Measurements from ENCODE around the gene TLCD2.

Gene TLCD2

GRCh38 chr17:1709971-1710806 is at the start of gene TLCD2:
TLCD2 (minus strand) TSS chr17:1710377; CDS start chr17:1710242, 135 bp downstream.
- Mint-ChIP-seq H3K4me3 (peak within 1 kb of the TSS; percentile 62 to 74), H3K27ac (no peak within 1 kb of the TSS), H3K27me3 (peaks cover 80 to 92% of the 10 kb centered on the region in 2 donors), H3K4me1 (peaks cover 13 to 32% of the 10 kb centered on the region in 2 donors), H3K9me3 (no peaks in the 10 kb centered on the region), H3K36me3 (peaks cover 31 to 46% of the 10 kb centered on the region in 2 donors)
- DNase-seq (no peak), ATAC-seq (replicated peaks) (peak; percentile 39 to 43)

- H3K27ac Mint-ChIP-seq: no peak overlapping the region
- ATAC-seq (replicated peaks) (no peak), DNase-seq (no peak)
- peaks cover 0 to 5% of the 10 kb centered on the region in 2 donors for H3K27me3 Mint-ChIP-seq
- no peaks in the 10 kb centered on the region for H3K9me3 Mint-ChIP-seq
- no peaks in the 10 kb centered on the region for H3K36me3 Mint-ChIP-seq
- H3K4me3 Mint-ChIP-seq: no peak overlapping the region
- peaks cover 22 to 24% of the 10 kb centered on the region in 2 donors for H3K4me1 Mint-ChIP-seq
Measured at GRCh38 chr17:1759529-1759928, 49.4 kb upstream of the TLCD2 start.

- H3K27ac Mint-ChIP-seq: no peak overlapping the region
- ATAC-seq (replicated peaks) (peak in 1 of 2 donors; percentile 28), DNase-seq (no peak)
- peaks cover 0 to 5% of the 10 kb centered on the region in 2 donors for H3K27me3 Mint-ChIP-seq
- H3K4me3 Mint-ChIP-seq: no peak overlapping the region
- no peaks in the 10 kb centered on the region for H3K9me3 Mint-ChIP-seq
- no peaks in the 10 kb centered on the region for H3K36me3 Mint-ChIP-seq
- H3K4me1 Mint-ChIP-seq: peaks cover 15 to 17% of the 10 kb centered on the region in 2 donors
Measured at GRCh38 chr17:1758807-1759206, 48.6 kb upstream of the TLCD2 start.

- ATAC-seq (replicated peaks): no peak
- Mint-ChIP-seq H3K4me3 (no peak overlapping the region), H3K9me3 (no peaks in the 10 kb centered on the region), H3K4me1 (peaks cover 12 to 15% of the 10 kb centered on the region in 2 donors), H3K27me3 (peaks cover 0 to 5% of the 10 kb centered on the region in 2 donors), H3K27ac (no peak overlapping the region), H3K36me3 (no peaks in the 10 kb centered on the region)
- no peak for DNase-seq
Measured at GRCh38 chr17:1755827-1756262, 45.7 kb upstream of the TLCD2 start.

- no peak overlapping the region for H3K27ac Mint-ChIP-seq
- H3K9me3 Mint-ChIP-seq: no peaks in the 10 kb centered on the region
- no peak overlapping the region for H3K4me3 Mint-ChIP-seq
- no peaks in the 10 kb centered on the region for H3K36me3 Mint-ChIP-seq
- no peak for DNase-seq
- ATAC-seq (replicated peaks): no peak
- H3K4me1 Mint-ChIP-seq: peaks cover 12 to 16% of the 10 kb centered on the region in 2 donors
- peaks cover 0 to 5% of the 10 kb centered on the region in 2 donors for H3K27me3 Mint-ChIP-seq
Measured at GRCh38 chr17:1755252-1755826, 45.2 kb upstream of the TLCD2 start.

GRCh38 chr17:1754430-1755112 is 44.4 kb upstream of the TLCD2 start:
- H3K27ac Mint-ChIP-seq: no peak overlapping the region
- H3K27me3 Mint-ChIP-seq: peaks cover 0 to 5% of the 10 kb centered on the region in 2 donors
- no peak overlapping the region for H3K4me3 Mint-ChIP-seq
- no peaks in the 10 kb centered on the region for H3K9me3 Mint-ChIP-seq
- peaks cover 12 to 16% of the 10 kb centered on the region in 2 donors for H3K4me1 Mint-ChIP-seq
- ATAC-seq (replicated peaks): no peak
- H3K36me3 Mint-ChIP-seq: no peaks in the 10 kb centered on the region
- DNase-seq: no peak

- no peak overlapping the region for H3K27ac Mint-ChIP-seq
- no peak for DNase-seq
Measured at GRCh38 chr17:1753767-1754429, 43.7 kb upstream of the TLCD2 start.

GRCh38 chr17:1752425-1753262 is 42.5 kb upstream of the TLCD2 start:
- peak; percentile 76 to 77 for ATAC-seq (replicated peaks)
- no peaks in the 10 kb centered on the region for H3K9me3 Mint-ChIP-seq
- peak overlapping the region; percentile 22 to 41 for H3K4me3 Mint-ChIP-seq
- no peaks in the 10 kb centered on the region for H3K36me3 Mint-ChIP-seq
- H3K4me1 Mint-ChIP-seq: peaks cover 11 to 12% of the 10 kb centered on the region in 2 donors
- DNase-seq: no peak
- no peaks in the 10 kb centered on the region for H3K27me3 Mint-ChIP-seq
- peak overlapping the region; percentile 65 for H3K27ac Mint-ChIP-seq

More at GRCh38 chr17:1753767-1754429, 43.7 kb upstream of the TLCD2 start:
- Mint-ChIP-seq H3K36me3 (no peaks in the 10 kb centered on the region), H3K27me3 (peaks cover 0 to 5% of the 10 kb centered on the region in 2 donors), H3K9me3 (no peaks in the 10 kb centered on the region), H3K4me1 (peaks cover 12 to 16% of the 10 kb centered on the region in 2 donors), H3K4me3 (no peak overlapping the region)
- no peak for ATAC-seq (replicated peaks)

GRCh38 chr17:1750628-1751027 is 40.5 kb upstream of the TLCD2 start:
- DNase-seq: no peak
- peaks cover 11 to 12% of the 10 kb centered on the region in 2 donors for H3K4me1 Mint-ChIP-seq
- H3K36me3 Mint-ChIP-seq: no peaks in the 10 kb centered on the region
- H3K27me3 Mint-ChIP-seq: no peaks in the 10 kb centered on the region
- ATAC-seq (replicated peaks): no peak
- no peak overlapping the region for H3K4me3 Mint-ChIP-seq
- H3K9me3 Mint-ChIP-seq: no peaks in the 10 kb centered on the region
- H3K27ac Mint-ChIP-seq: no peak overlapping the region

GRCh38 chr17:1746975-1747543 is 36.9 kb upstream of the TLCD2 start:
- Mint-ChIP-seq H3K9me3 (no peaks in the 10 kb centered on the region), H3K27me3 (no peaks in the 10 kb centered on the region), H3K36me3 (no peaks in the 10 kb centered on the region), H3K4me3 (no peak overlapping the region), H3K4me1 (peaks cover 1 to 2% of the 10 kb centered on the region in 2 donors), H3K27ac (no peak overlapping the region)
- ATAC-seq (replicated peaks): no peak
- DNase-seq: no peak

- no peaks in the 10 kb centered on the region for H3K4me1 Mint-ChIP-seq
- no peak overlapping the region for H3K27ac Mint-ChIP-seq
- ATAC-seq (replicated peaks) (no peak), DNase-seq (no peak)
- H3K36me3 Mint-ChIP-seq: no peaks in the 10 kb centered on the region
- H3K27me3 Mint-ChIP-seq: no peaks in the 10 kb centered on the region
- H3K9me3 Mint-ChIP-seq: no peaks in the 10 kb centered on the region
- H3K4me3 Mint-ChIP-seq: no peak overlapping the region
Measured at GRCh38 chr17:1745513-1746020, 35.4 kb upstream of the TLCD2 start.

GRCh38 chr17:1744551-1745512 is 34.7 kb upstream of the TLCD2 start:
- Mint-ChIP-seq H3K4me3 (no peak overlapping the region), H3K27me3 (no peaks in the 10 kb centered on the region), H3K36me3 (no peaks in the 10 kb centered on the region), H3K9me3 (no peaks in the 10 kb centered on the region), H3K4me1 (no peaks in the 10 kb centered on the region), H3K27ac (no peak overlapping the region)
- no peak for DNase-seq
- ATAC-seq (replicated peaks): no peak
